GM23338 (cell line): Measurements from ENCODE around the gene ADGRV1.

Experiments
- CREB1 ChIP-seq: fragments of 250-450 bp; sonication (Bioruptor Pico); IDR thresholded peaks from 2 replicates; pipeline ENCODE4 v1.5.0; 2020; ENCODE audit warnings: low read depth, mild to moderate bottlenecking, moderate library complexity
- CTCF ChIP-seq, 2 experiments: fragments of 200-600 bp in 1 of 2; sonication (generic) in 1 of 2; conservative IDR thresholded peaks; 2 replicates each; pipeline versions ENCODE4 v1.5.1 to v1.6.1; 2016 to 2017; ENCODE audit warnings: antibody characterized with exemption in 2 of 2, low read depth in 2 of 2, mild to moderate bottlenecking in 2 of 2, moderate library complexity in 1 of 2
- ETS1 ChIP-seq: IDR thresholded peaks from 2 replicates; pipeline ENCODE4 v1.6.1; 2016; ENCODE audit warnings: antibody characterized with exemption
- EZH2 ChIP-seq: fragments of 200-600 bp; sonication (generic); IDR thresholded peaks from one replicate; pipeline ENCODE4 v1.8.0; 2017; ENCODE audit warnings: antibody characterized with exemption, mild to moderate bottlenecking, low read depth; ENCODE audit not compliant: unreplicated experiment
- POLR2AphosphoS5 ChIP-seq: IDR thresholded peaks from 2 replicates; pipeline ENCODE4 v1.6.1; 2016; ENCODE audit warnings: antibody characterized with exemption, low read depth

GRCh38 chr5:91076138-91076537 lies 517.5 kb downstream of the ADGRV1 start:
- no peak for TF ChIP-seq EZH2
- TF ChIP-seq CTCF (conservative IDR thresholded peaks at IDR 0.05; ENCODE audit: low read depth in 2 of 2): no peak
- TF ChIP-seq ETS1: no peak
- no peak for TF ChIP-seq POLR2AphosphoS5
- TF ChIP-seq CREB1 (CRISPR knock-in tag): no peak
